Stimulated activated naive B cell treated with anti-CD40 and anti-IgM and Interleukin-4, amounts not matched to agents 10 μg/mL and 1 μg/mL and 100 μg/mL, for 72 hours (primary cell): ENCODE measurements around the gene CFAP61.

Experiments
- ATAC-seq, 2 donors: fragments of 150-1000 bp; cut with Tn5 transposase; replicated peaks; 2 replicates each; pipeline ENCODE4 v1.10.0; 2021; ENCODE audit warnings: moderate library complexity in 1 of 2
- DNase-seq: peaks from one replicate; pipeline ENCODE4 v3.0.0; 2021
- H3K27ac Mint-ChIP-seq: one replicate; pipeline ENCODE4 v1.8.0; 2022; ENCODE audit warnings: mild to moderate bottlenecking, mixed read lengths
- H3K27me3 Mint-ChIP-seq, 2 donors: one replicate each; pipeline ENCODE4 v1.8.0; 2022; ENCODE audit warnings: mixed read lengths in 2 of 2
- H3K36me3 Mint-ChIP-seq, 2 donors: one replicate each; pipeline ENCODE4 v1.8.0; 2022; ENCODE audit warnings: mixed read lengths in 2 of 2, mild to moderate bottlenecking in 1 of 2
- H3K4me1 Mint-ChIP-seq, 2 donors: one replicate each; pipeline ENCODE4 v1.8.0; 2022; ENCODE audit warnings: mixed read lengths in 2 of 2, mild to moderate bottlenecking in 1 of 2
- H3K4me3 Mint-ChIP-seq, 2 donors: one replicate each; pipeline ENCODE4 v1.8.0; 2022; ENCODE audit warnings: mild to moderate bottlenecking in 2 of 2, mixed read lengths in 2 of 2, moderate library complexity in 1 of 2
- H3K9me3 Mint-ChIP-seq, 2 donors: one replicate each; pipeline ENCODE4 v1.8.0; 2022; ENCODE audit warnings: mixed read lengths in 2 of 2, mild to moderate bottlenecking in 1 of 2

Gene CFAP61

GRCh38 chr20:20219016-20219415 lies 166.7 kb downstream of the CFAP61 start:
- DNase-seq: no peak
- H3K4me1 Mint-ChIP-seq: no peaks in the 10 kb centered on the region
- H3K4me3 Mint-ChIP-seq: no peak overlapping the region
- ATAC-seq: no peak
- H3K27ac Mint-ChIP-seq: no peak overlapping the region
- H3K9me3 Mint-ChIP-seq: peaks cover 8 to 16% of the 10 kb centered on the region in 2 donors
- H3K27me3 Mint-ChIP-seq: peaks cover 23 to 34% of the 10 kb centered on the region in 2 donors
- H3K36me3 Mint-ChIP-seq: peaks cover 0 to 8% of the 10 kb centered on the region in 2 donors

GRCh38 chr20:20220134-20220533 lies 167.8 kb downstream of the CFAP61 start:
- H3K4me3 Mint-ChIP-seq: no peak overlapping the region
- H3K27ac Mint-ChIP-seq: no peak overlapping the region
- DNase-seq: no peak
- peaks cover 0 to 8% of the 10 kb centered on the region in 2 donors for H3K36me3 Mint-ChIP-seq
- H3K27me3 Mint-ChIP-seq: peaks cover 17 to 26% of the 10 kb centered on the region in 2 donors
- H3K4me1 Mint-ChIP-seq: no peaks in the 10 kb centered on the region
- H3K9me3 Mint-ChIP-seq: peaks cover 8 to 16% of the 10 kb centered on the region in 2 donors
- ATAC-seq: no peak

- Mint-ChIP-seq H3K27ac (no peak overlapping the region), H3K9me3 (peaks cover 2 to 5% of the 10 kb centered on the region in 2 donors), H3K4me1 (no peaks in the 10 kb centered on the region), H3K36me3 (no peaks in the 10 kb centered on the region), H3K27me3 (peaks cover 7 to 19% of the 10 kb centered on the region in 2 donors), H3K4me3 (no peak overlapping the region)
- ATAC-seq: no peak
- DNase-seq: no peak
Measured at GRCh38 chr20:20223981-20224380, 171.6 kb downstream of the CFAP61 start.

- Mint-ChIP-seq H3K27me3 (peaks cover 7 to 19% of the 10 kb centered on the region in 2 donors), H3K27ac (no peak overlapping the region), H3K4me1 (no peaks in the 10 kb centered on the region), H3K36me3 (no peaks in the 10 kb centered on the region), H3K9me3 (peaks cover 0 to 5% of the 10 kb centered on the region in 2 donors), H3K4me3 (no peak overlapping the region)
- no peak for DNase-seq
- ATAC-seq: no peak
Measured at GRCh38 chr20:20224806-20225205, 172.5 kb downstream of the CFAP61 start.

- peaks cover 7 to 15% of the 10 kb centered on the region in 2 donors for H3K27me3 Mint-ChIP-seq
- ATAC-seq (no peak), DNase-seq (no peak)
- H3K4me1 Mint-ChIP-seq: no peaks in the 10 kb centered on the region
- H3K27ac Mint-ChIP-seq: no peak overlapping the region
- H3K4me3 Mint-ChIP-seq: no peak overlapping the region
- peaks cover 0 to 5% of the 10 kb centered on the region in 2 donors for H3K9me3 Mint-ChIP-seq
- no peaks in the 10 kb centered on the region for H3K36me3 Mint-ChIP-seq
Measured at GRCh38 chr20:20225325-20226043, 173.2 kb downstream of the CFAP61 start.

- peaks cover 0 to 5% of the 10 kb centered on the region in 2 donors for H3K9me3 Mint-ChIP-seq
- no peak overlapping the region for H3K4me3 Mint-ChIP-seq
- H3K27ac Mint-ChIP-seq: no peak overlapping the region
- H3K27me3 Mint-ChIP-seq: peaks cover 10 to 14% of the 10 kb centered on the region in 2 donors
- no peaks in the 10 kb centered on the region for H3K36me3 Mint-ChIP-seq
- DNase-seq (no peak), ATAC-seq (no peak)
- no peaks in the 10 kb centered on the region for H3K4me1 Mint-ChIP-seq
Measured at GRCh38 chr20:20226554-20226953, 174.2 kb downstream of the CFAP61 start.

- Mint-ChIP-seq H3K9me3 (peaks cover 0 to 5% of the 10 kb centered on the region in 2 donors), H3K36me3 (no peaks in the 10 kb centered on the region), H3K4me1 (no peaks in the 10 kb centered on the region), H3K27ac (no peak overlapping the region), H3K4me3 (no peak overlapping the region), H3K27me3 (peaks cover 11 to 17% of the 10 kb centered on the region in 2 donors)
- ATAC-seq (no peak), DNase-seq (no peak)
Measured at GRCh38 chr20:20227013-20227571, 174.8 kb downstream of the CFAP61 start.

GRCh38 chr20:20228351-20228750 lies 176.0 kb downstream of the CFAP61 start:
- Mint-ChIP-seq H3K36me3 (no peaks in the 10 kb centered on the region), H3K4me3 (no peak overlapping the region), H3K27me3 (peaks cover 16 to 21% of the 10 kb centered on the region in 2 donors), H3K27ac (no peak overlapping the region), H3K9me3 (peaks cover 0 to 5% of the 10 kb centered on the region in 2 donors), H3K4me1 (peaks cover 0 to 2% of the 10 kb centered on the region in 2 donors)
- DNase-seq (no peak), ATAC-seq (no peak)

- Mint-ChIP-seq H3K27ac (no peak overlapping the region), H3K36me3 (no peaks in the 10 kb centered on the region), H3K9me3 (peaks cover 0 to 5% of the 10 kb centered on the region in 2 donors), H3K27me3 (peaks cover 15 to 25% of the 10 kb centered on the region in 2 donors), H3K4me3 (no peak overlapping the region), H3K4me1 (peaks cover 0 to 2% of the 10 kb centered on the region in 2 donors)
- DNase-seq (no peak), ATAC-seq (peak in 1 of 2 donors; percentile 42)
Measured at GRCh38 chr20:20229595-20229994, 177.3 kb downstream of the CFAP61 start.

- peaks cover 0 to 5% of the 10 kb centered on the region in 2 donors for H3K9me3 Mint-ChIP-seq
- H3K4me3 Mint-ChIP-seq: no peak overlapping the region
- H3K36me3 Mint-ChIP-seq: no peaks in the 10 kb centered on the region
- peaks cover 15 to 25% of the 10 kb centered on the region in 2 donors for H3K27me3 Mint-ChIP-seq
- H3K4me1 Mint-ChIP-seq: peaks cover 0 to 2% of the 10 kb centered on the region in 2 donors
- no peak overlapping the region for H3K27ac Mint-ChIP-seq
- ATAC-seq (no peak), DNase-seq (no peak)
Measured at GRCh38 chr20:20230741-20231140, 178.4 kb downstream of the CFAP61 start.

GRCh38 chr20:20231528-20232298 lies 179.4 kb downstream of the CFAP61 start:
- Mint-ChIP-seq H3K4me3 (no peak overlapping the region), H3K27me3 (peaks cover 12 to 18% of the 10 kb centered on the region in 2 donors), H3K27ac (no peak overlapping the region), H3K36me3 (no peaks in the 10 kb centered on the region), H3K9me3 (peaks cover 0 to 4% of the 10 kb centered on the region in 2 donors), H3K4me1 (peaks cover 0 to 2% of the 10 kb centered on the region in 2 donors)
- DNase-seq (no peak), ATAC-seq (no peak)

- peak; percentile 18 to 20 for ATAC-seq
Measured at GRCh38 chr20:20233041-20233514, 180.7 kb downstream of the CFAP61 start.

GRCh38 chr20:20235681-20236080 lies 183.3 kb downstream of the CFAP61 start:
- Mint-ChIP-seq H3K27me3 (peaks cover 16 to 29% of the 10 kb centered on the region in 2 donors), H3K4me1 (peaks cover 5 to 7% of the 10 kb centered on the region in 2 donors), H3K27ac (no peak overlapping the region), H3K4me3 (no peak overlapping the region), H3K36me3 (no peaks in the 10 kb centered on the region), H3K9me3 (no peaks in the 10 kb centered on the region)
- DNase-seq (no peak), ATAC-seq (no peak)

More at GRCh38 chr20:20233041-20233514, 180.7 kb downstream of the CFAP61 start:
- no peaks in the 10 kb centered on the region for H3K9me3 Mint-ChIP-seq
- H3K36me3 Mint-ChIP-seq: no peaks in the 10 kb centered on the region
- no peak overlapping the region for H3K4me3 Mint-ChIP-seq
- peaks cover 5 to 7% of the 10 kb centered on the region in 2 donors for H3K4me1 Mint-ChIP-seq
- no peak for DNase-seq
- H3K27me3 Mint-ChIP-seq: peaks cover 16 to 23% of the 10 kb centered on the region in 2 donors
- H3K27ac Mint-ChIP-seq: no peak overlapping the region
